SK-N-SH treated with all-trans-retinoic acid at 6 μM for 48 hours (cell line): ENCODE data around the gene TMX3.

ENCODE experiments used
- ATAC-seq: fragments of 200-7000 bp; cut with Tn5 transposase; 3 replicates; pipeline ENCODE4 v1.9.1; 2020; ENCODE audit warnings: mild to moderate bottlenecking, moderate library complexity
- ARNTL ChIP-seq: fragments of 450-650 bp; formaldehyde crosslinking; IDR thresholded peaks from 2 replicates; pipeline ENCODE4 v1.5.0; 2020; ENCODE audit warnings: low read depth, mild to moderate bottlenecking, moderate library complexity, borderline replicate concordance
- CSDC2 ChIP-seq: fragments of 250-450 bp; sonication (Bioruptor Pico); IDR thresholded peaks from 2 replicates; pipeline ENCODE4 v1.5.0; 2020; ENCODE audit warnings: mild to moderate bottlenecking, moderate library complexity
- ESRRG ChIP-seq: fragments of 250-450 bp; sonication (Bioruptor Pico); IDR thresholded peaks from 2 replicates; pipeline ENCODE4 v1.6.1; 2021; ENCODE audit warnings: mild to moderate bottlenecking
- GLIS3 ChIP-seq: fragments of 250-450 bp; sonication (Bioruptor Pico); IDR thresholded peaks from 2 replicates; pipeline ENCODE4 v1.5.0; 2020; ENCODE audit warnings: mild to moderate bottlenecking, moderate library complexity
- ISL1 ChIP-seq: fragments of 250-450 bp; sonication (Bioruptor Pico); IDR thresholded peaks from 2 replicates; pipeline ENCODE4 v2.1.2; 2022; ENCODE audit warnings: mild to moderate bottlenecking, moderate library complexity
- OSR1 ChIP-seq: fragments of 250-450 bp; sonication (Bioruptor Pico); IDR thresholded peaks from 2 replicates; pipeline ENCODE4 v1.8.0; 2022; ENCODE audit warnings: moderate library complexity, mild to moderate bottlenecking, inconsistent platforms
- PPARA ChIP-seq: fragments of 250-450 bp; sonication (Bioruptor Pico); IDR thresholded peaks from 2 replicates; pipeline ENCODE4 v1.5.0; 2020; ENCODE audit warnings: mild to moderate bottlenecking, borderline replicate concordance
- RARB ChIP-seq: fragments of 250-450 bp; sonication (Bioruptor Pico); IDR thresholded peaks from 2 replicates; pipeline ENCODE4 v1.8.0; 2021; ENCODE audit warnings: mild to moderate bottlenecking, moderate library complexity
- SNAI2 ChIP-seq: fragments of 250-450 bp; sonication (Bioruptor Pico); IDR thresholded peaks from 2 replicates; pipeline ENCODE4 v1.5.0; 2020; ENCODE audit warnings: mild to moderate bottlenecking, moderate library complexity
- TCF4 ChIP-seq: fragments of 250-450 bp; sonication (Bioruptor Pico); IDR thresholded peaks from 2 replicates; pipeline ENCODE4 v1.8.0; 2021; ENCODE audit warnings: mild to moderate bottlenecking, moderate library complexity, borderline replicate concordance
- ZFP3 ChIP-seq: fragments of 250-450 bp; sonication (Bioruptor Pico); IDR thresholded peaks from 2 replicates; pipeline ENCODE4 v1.5.0; 2020; ENCODE audit warnings: mild to moderate bottlenecking, moderate library complexity
- ZFP30 ChIP-seq: fragments of 450-650 bp; formaldehyde crosslinking; IDR thresholded peaks from 2 replicates; pipeline ENCODE4 v1.5.0; 2022; ENCODE audit warnings: mild to moderate bottlenecking, moderate library complexity
- ZNF565 ChIP-seq: fragments of 450-650 bp; formaldehyde crosslinking; conservative IDR thresholded peaks from 2 replicates; pipeline ENCODE4 v1.5.0; 2020; ENCODE audit warnings: low read depth, mild to moderate bottlenecking, moderate library complexity
- ZNF70 ChIP-seq: fragments of 450-650 bp; formaldehyde crosslinking; IDR thresholded peaks from 2 replicates; pipeline ENCODE4 v1.5.0; 2020; ENCODE audit warnings: mild to moderate bottlenecking, moderate library complexity
- ZNF8 ChIP-seq: fragments of 450-650 bp; formaldehyde crosslinking; IDR thresholded peaks from 2 replicates; pipeline ENCODE4 v1.5.0; 2020; ENCODE audit warnings: mild to moderate bottlenecking, moderate library complexity
- TF ChIP-seq, protein P1 (sequence below): fragments of 250-450 bp; sonication (Bioruptor Pico); IDR thresholded peaks from 2 replicates; pipeline ENCODE4 v1.8.0; 2021; ENCODE audit warnings: low read depth, mild to moderate bottlenecking, moderate library complexity, borderline replicate concordance
- TF ChIP-seq, protein P2 (sequence below): fragments of 250-450 bp; sonication (Bioruptor Pico); IDR thresholded peaks from 2 replicates; pipeline ENCODE4 v1.5.1; 2021; ENCODE audit warnings: mild to moderate bottlenecking, moderate library complexity
- TF ChIP-seq, protein P3 (sequence below): fragments of 250-450 bp; sonication (Bioruptor Pico); IDR thresholded peaks from 2 replicates; pipeline ENCODE4 v1.5.0; 2020; ENCODE audit warnings: mild to moderate bottlenecking, moderate library complexity
- TF ChIP-seq, protein P4 (sequence below): fragments of 250-450 bp; sonication (Bioruptor Pico); IDR thresholded peaks from 2 replicates; pipeline ENCODE4 v1.8.0; 2020; ENCODE audit warnings: mild to moderate bottlenecking, moderate library complexity, borderline replicate concordance

TMX3 gene

GRCh38 chr18:68733707-68734106 is 18.8 kb upstream of the TMX3 start:
- no peak for ATAC-seq
- TF ChIP-seq, protein P1, sequence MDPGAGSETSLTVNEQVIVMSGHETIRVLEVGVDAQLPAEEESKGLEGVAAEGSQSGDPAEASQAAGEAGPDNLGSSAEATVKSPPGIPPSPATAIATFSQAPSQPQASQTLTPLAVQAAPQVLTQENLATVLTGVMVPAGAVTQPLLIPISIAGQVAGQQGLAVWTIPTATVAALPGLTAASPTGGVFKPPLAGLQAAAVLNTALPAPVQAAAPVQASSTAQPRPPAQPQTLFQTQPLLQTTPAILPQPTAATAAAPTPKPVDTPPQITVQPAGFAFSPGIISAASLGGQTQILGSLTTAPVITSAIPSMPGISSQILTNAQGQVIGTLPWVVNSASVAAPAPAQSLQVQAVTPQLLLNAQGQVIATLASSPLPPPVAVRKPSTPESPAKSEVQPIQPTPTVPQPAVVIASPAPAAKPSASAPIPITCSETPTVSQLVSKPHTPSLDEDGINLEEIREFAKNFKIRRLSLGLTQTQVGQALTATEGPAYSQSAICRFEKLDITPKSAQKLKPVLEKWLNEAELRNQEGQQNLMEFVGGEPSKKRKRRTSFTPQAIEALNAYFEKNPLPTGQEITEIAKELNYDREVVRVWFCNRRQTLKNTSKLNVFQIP (CRISPR knock-in tag), result no peak
- TF ChIP-seq TCF4 (no peak), ZFP30 (no peak), ARNTL (CRISPR knock-in tag) (no peak), ZNF8 (CRISPR knock-in tag) (no peak), OSR1 (no peak), ZNF565 (CRISPR knock-in tag) (no peak), ZFP3 (no peak), ZNF70 (no peak), GLIS3 (CRISPR knock-in tag) (no peak), SNAI2 (CRISPR knock-in tag) (no peak), ESRRG (no peak), PPARA (CRISPR knock-in tag) (no peak), ISL1 (no peak)
- TF ChIP-seq, protein P2, sequence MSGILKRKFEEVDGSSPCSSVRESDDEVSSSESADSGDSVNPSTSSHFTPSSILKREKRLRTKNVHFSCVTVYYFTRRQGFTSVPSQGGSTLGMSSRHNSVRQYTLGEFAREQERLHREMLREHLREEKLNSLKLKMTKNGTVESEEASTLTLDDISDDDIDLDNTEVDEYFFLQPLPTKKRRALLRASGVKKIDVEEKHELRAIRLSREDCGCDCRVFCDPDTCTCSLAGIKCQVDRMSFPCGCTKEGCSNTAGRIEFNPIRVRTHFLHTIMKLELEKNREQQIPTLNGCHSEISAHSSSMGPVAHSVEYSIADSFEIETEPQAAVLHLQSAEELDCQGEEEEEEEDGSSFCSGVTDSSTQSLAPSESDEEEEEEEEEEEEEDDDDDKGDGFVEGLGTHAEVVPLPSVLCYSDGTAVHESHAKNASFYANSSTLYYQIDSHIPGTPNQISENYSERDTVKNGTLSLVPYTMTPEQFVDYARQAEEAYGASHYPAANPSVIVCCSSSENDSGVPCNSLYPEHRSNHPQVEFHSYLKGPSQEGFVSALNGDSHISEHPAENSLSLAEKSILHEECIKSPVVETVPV (CRISPR knock-in tag), result no peak
- TF ChIP-seq, protein P3, sequence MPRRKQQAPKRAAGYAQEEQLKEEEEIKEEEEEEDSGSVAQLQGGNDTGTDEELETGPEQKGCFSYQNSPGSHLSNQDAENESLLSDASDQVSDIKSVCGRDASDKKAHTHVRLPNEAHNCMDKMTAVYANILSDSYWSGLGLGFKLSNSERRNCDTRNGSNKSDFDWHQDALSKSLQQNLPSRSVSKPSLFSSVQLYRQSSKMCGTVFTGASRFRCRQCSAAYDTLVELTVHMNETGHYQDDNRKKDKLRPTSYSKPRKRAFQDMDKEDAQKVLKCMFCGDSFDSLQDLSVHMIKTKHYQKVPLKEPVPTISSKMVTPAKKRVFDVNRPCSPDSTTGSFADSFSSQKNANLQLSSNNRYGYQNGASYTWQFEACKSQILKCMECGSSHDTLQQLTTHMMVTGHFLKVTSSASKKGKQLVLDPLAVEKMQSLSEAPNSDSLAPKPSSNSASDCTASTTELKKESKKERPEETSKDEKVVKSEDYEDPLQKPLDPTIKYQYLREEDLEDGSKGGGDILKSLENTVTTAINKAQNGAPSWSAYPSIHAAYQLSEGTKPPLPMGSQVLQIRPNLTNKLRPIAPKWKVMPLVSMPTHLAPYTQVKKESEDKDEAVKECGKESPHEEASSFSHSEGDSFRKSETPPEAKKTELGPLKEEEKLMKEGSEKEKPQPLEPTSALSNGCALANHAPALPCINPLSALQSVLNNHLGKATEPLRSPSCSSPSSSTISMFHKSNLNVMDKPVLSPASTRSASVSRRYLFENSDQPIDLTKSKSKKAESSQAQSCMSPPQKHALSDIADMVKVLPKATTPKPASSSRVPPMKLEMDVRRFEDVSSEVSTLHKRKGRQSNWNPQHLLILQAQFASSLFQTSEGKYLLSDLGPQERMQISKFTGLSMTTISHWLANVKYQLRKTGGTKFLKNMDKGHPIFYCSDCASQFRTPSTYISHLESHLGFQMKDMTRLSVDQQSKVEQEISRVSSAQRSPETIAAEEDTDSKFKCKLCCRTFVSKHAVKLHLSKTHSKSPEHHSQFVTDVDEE (CRISPR knock-in tag), result no peak
- TF ChIP-seq, protein P4, sequence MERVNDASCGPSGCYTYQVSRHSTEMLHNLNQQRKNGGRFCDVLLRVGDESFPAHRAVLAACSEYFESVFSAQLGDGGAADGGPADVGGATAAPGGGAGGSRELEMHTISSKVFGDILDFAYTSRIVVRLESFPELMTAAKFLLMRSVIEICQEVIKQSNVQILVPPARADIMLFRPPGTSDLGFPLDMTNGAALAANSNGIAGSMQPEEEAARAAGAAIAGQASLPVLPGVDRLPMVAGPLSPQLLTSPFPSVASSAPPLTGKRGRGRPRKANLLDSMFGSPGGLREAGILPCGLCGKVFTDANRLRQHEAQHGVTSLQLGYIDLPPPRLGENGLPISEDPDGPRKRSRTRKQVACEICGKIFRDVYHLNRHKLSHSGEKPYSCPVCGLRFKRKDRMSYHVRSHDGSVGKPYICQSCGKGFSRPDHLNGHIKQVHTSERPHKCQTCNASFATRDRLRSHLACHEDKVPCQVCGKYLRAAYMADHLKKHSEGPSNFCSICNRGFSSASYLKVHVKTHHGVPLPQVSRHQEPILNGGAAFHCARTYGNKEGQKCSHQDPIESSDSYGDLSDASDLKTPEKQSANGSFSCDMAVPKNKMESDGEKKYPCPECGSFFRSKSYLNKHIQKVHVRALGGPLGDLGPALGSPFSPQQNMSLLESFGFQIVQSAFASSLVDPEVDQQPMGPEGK (CRISPR knock-in tag), result no peak

DNA sequence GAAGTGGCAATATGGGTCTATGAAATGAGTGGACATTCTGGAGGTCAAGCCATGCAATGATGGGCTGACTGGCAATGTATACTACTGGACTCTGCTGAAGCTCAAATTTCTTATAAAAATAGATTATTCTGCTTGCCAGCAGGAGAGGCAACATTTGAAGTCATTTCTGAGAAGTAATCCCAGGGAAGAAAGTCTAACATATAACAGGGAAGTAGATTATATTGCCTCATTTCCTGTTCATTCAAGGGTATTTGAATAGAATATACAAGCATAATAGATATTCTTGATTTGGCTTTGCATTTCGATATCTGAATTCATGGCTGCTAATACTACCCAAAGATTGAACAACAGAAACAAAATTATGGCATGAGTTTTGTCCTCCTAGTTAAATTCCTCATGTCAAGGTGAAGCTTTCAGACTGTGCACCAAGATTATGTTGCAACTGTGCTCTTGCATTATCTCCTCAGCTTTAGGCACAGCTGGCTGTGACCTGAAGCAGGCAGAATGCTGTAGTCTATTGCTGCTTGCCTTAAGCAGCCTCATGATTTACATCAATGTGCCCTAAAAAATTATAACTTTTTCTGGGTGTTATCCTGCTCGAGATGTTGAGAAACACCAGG is 13.3 kb upstream of the TMX3 start:
- ATAC-seq, result no peak
- no peak for TF ChIP-seq TCF4
- TF ChIP-seq OSR1, result no peak

DNA sequence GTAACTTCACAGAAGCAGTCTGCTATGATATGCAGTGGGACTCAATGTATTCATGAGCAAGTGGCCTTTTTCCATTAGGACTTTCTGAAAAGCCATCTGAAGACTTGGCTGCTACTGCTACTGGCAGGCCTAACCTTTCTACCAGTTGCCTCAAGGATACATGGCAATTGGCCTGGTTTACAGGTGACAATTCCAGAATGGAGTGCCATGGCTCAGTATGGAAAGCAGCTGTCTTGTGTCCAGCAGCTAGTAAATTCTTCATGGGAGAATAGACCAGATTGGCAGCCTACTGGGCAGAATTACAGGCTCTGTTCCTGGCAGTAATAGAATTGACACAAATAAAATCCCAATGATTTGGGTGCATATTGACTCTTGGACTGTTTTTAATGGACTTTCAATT is 12.6 kb upstream of the TMX3 start:
- ATAC-seq, result no peak
- no peak for TF ChIP-seq SNAI2 (CRISPR knock-in tag)

- ATAC-seq, result no peak
- TF ChIP-seq, protein P3 (CRISPR knock-in tag), result no peak
- TF ChIP-seq RARB (CRISPR knock-in tag) (no peak), GLIS3 (CRISPR knock-in tag) (no peak), CSDC2 (CRISPR knock-in tag) (no peak), TCF4 (no peak), ZFP30 (no peak), SNAI2 (CRISPR knock-in tag) (no peak), ARNTL (CRISPR knock-in tag) (no peak), ZFP3 (no peak)
- TF ChIP-seq, protein P2 (CRISPR knock-in tag), result no peak
Observed at GRCh38 chr18:68725346-68725745, 10.4 kb upstream of the TMX3 start.
